KMS-11 (cell line): ENCODE measurements around the gene TMC7.

ENCODE experiments used
- H2AFZ ChIP-seq: fragments of 200-600 bp; sonication (generic); 2 replicates; pipeline ENCODE4 v1.6.1; 2016; ENCODE audit warnings: antibody characterized with exemption, mixed run types, low read depth
- H3K27ac ChIP-seq: fragments of 200-600 bp; sonication (generic); 2 replicates; pipeline ENCODE4 v1.6.1; 2016; ENCODE audit warnings: mild to moderate bottlenecking, mixed run types
- H3K27me3 ChIP-seq: fragments of 200-600 bp; sonication (generic); 2 replicates; pipeline ENCODE4 v1.6.1; 2017; ENCODE audit warnings: mild to moderate bottlenecking, low read depth, mixed run types, moderate library complexity; ENCODE audit not compliant: insufficient read depth
- H3K36me3 ChIP-seq: fragments of 200-600 bp; sonication (generic); 2 replicates; pipeline ENCODE4 v1.6.1; 2017; ENCODE audit warnings: mild to moderate bottlenecking, mixed run types; ENCODE audit not compliant: insufficient read depth
- H3K4me1 ChIP-seq: fragments of 200-600 bp; sonication (generic); 2 replicates; pipeline ENCODE4 v1.6.1; 2016; ENCODE audit warnings: mild to moderate bottlenecking, low read depth, mixed run types; ENCODE audit not compliant: poor library complexity, severe bottlenecking
- H3K4me2 ChIP-seq: fragments of 200-600 bp; sonication (generic); 2 replicates; pipeline ENCODE4 v1.7.0; 2016; ENCODE audit warnings: mild to moderate bottlenecking, mixed run types
- H3K4me3 ChIP-seq: fragments of 200-600 bp; sonication (generic); IDR thresholded peaks from 2 replicates; pipeline ENCODE4 v1.6.1; 2017; ENCODE audit warnings: low read depth, low read length, mixed read lengths; ENCODE audit not compliant: insufficient read depth
- H3K79me2 ChIP-seq: fragments of 200-600 bp; sonication (generic); 2 replicates; pipeline ENCODE4 v1.6.1; 2016; ENCODE audit warnings: low read depth, mixed run types; ENCODE audit not compliant: insufficient read depth
- H3K9ac ChIP-seq: fragments of 200-600 bp; sonication (generic); 2 replicates; pipeline ENCODE4 v1.6.1; 2016; ENCODE audit warnings: mild to moderate bottlenecking, mixed run types
- H4K20me1 ChIP-seq: fragments of 200-600 bp; sonication (generic); 2 replicates; pipeline ENCODE4 v1.6.1; 2016; ENCODE audit warnings: mild to moderate bottlenecking, mixed run types; ENCODE audit not compliant: insufficient read depth
- CTCF ChIP-seq: fragments of 200-600 bp; sonication (generic); conservative IDR thresholded peaks from 2 replicates; pipeline ENCODE4 v1.6.1; 2017; ENCODE audit warnings: low read depth, mild to moderate bottlenecking, antibody characterized with exemption, low read length, moderate library complexity, mixed read lengths

The TMC7 gene

GRCh38 chr16:19029980-19030379, 46.2 kb downstream of the TMC7 start:
- no peak overlapping the region for H3K9ac ChIP-seq
- TF ChIP-seq CTCF, result no peak
- H3K36me3 ChIP-seq, result no peaks in the 10 kb centered on the region
- no peak overlapping the region for H3K4me2 ChIP-seq
- no peaks in the 10 kb centered on the region for H3K79me2 ChIP-seq
- no peak overlapping the region for H3K4me3 ChIP-seq
- no peaks in the 10 kb centered on the region for H3K27me3 ChIP-seq
- no peaks in the 10 kb centered on the region for H4K20me1 ChIP-seq
- H3K4me1 ChIP-seq, result no peaks in the 10 kb centered on the region
- H3K27ac ChIP-seq, result no peak overlapping the region
- no peak overlapping the region for H2AFZ ChIP-seq

- no peak overlapping the region for H3K4me3 ChIP-seq
- no peak overlapping the region for H3K9ac ChIP-seq
- no peak overlapping the region for H3K4me2 ChIP-seq
- H3K36me3 ChIP-seq, result no peaks in the 10 kb centered on the region
- H2AFZ ChIP-seq, result no peak overlapping the region
- no peaks in the 10 kb centered on the region for H3K4me1 ChIP-seq
- H3K79me2 ChIP-seq, result no peaks in the 10 kb centered on the region
- no peak overlapping the region for H3K27ac ChIP-seq
- TF ChIP-seq CTCF, result no peak
- no peaks in the 10 kb centered on the region for H3K27me3 ChIP-seq
- no peaks in the 10 kb centered on the region for H4K20me1 ChIP-seq
These were observed 48.0 kb downstream of the TMC7 start for GRCh38 chr16:19031738-19032137.

GRCh38 chr16:19033761-19034160, 50.0 kb downstream of the TMC7 start:
- H3K36me3 ChIP-seq, result no peaks in the 10 kb centered on the region
- H3K9ac ChIP-seq, result no peak overlapping the region
- H3K27ac ChIP-seq, result no peak overlapping the region
- H3K79me2 ChIP-seq, result no peaks in the 10 kb centered on the region
- no peaks in the 10 kb centered on the region for H3K4me1 ChIP-seq
- no peak overlapping the region for H2AFZ ChIP-seq
- no peaks in the 10 kb centered on the region for H3K27me3 ChIP-seq
- no peak for TF ChIP-seq CTCF
- no peak overlapping the region for H3K4me3 ChIP-seq
- no peak overlapping the region for H3K4me2 ChIP-seq
- no peaks in the 10 kb centered on the region for H4K20me1 ChIP-seq

GRCh38 chr16:19040400-19040799, 56.7 kb downstream of the TMC7 start:
- Histone ChIP-seq H4K20me1 (no peaks in the 10 kb centered on the region), H3K36me3 (no peaks in the 10 kb centered on the region), H3K9ac (no peak overlapping the region), H3K4me1 (no peaks in the 10 kb centered on the region), H3K4me2 (no peak overlapping the region), H3K27me3 (no peaks in the 10 kb centered on the region), H3K79me2 (no peaks in the 10 kb centered on the region), H2AFZ (no peak overlapping the region), H3K27ac (no peak overlapping the region), H3K4me3 (no peak overlapping the region)
- TF ChIP-seq CTCF, result no peak

GRCh38 chr16:19044769-19045168, 61.0 kb downstream of the TMC7 start:
- Histone ChIP-seq H4K20me1 (no peaks in the 10 kb centered on the region), H3K36me3 (no peaks in the 10 kb centered on the region), H3K4me2 (no peak overlapping the region), H3K4me3 (no peak overlapping the region), H2AFZ (no peak overlapping the region), H3K27ac (no peak overlapping the region), H3K9ac (no peak overlapping the region), H3K27me3 (no peaks in the 10 kb centered on the region), H3K4me1 (no peaks in the 10 kb centered on the region), H3K79me2 (no peaks in the 10 kb centered on the region)
- TF ChIP-seq CTCF, result no peak
